Mesenchymal stem cell (in vitro differentiated cells and primary cell): ENCODE measurements around the gene S100A7A.
"Not testable (repeated sequence)": the region's sequence is repeated elsewhere in the genome, so short reads cannot be mapped to it uniquely, and the experiment has no call there.

ENCODE experiments used
- DNase-seq: peaks from one replicate; pipeline ENCODE4 v3.0.0-alpha.2; 2013
- H2AFZ ChIP-seq: one replicate; pipeline ENCODE4 v1.6.1; 2013; ENCODE audit warnings: low read depth, mild to moderate bottlenecking, control low read depth, inconsistent platforms, low read length, moderate library complexity
- H2AK5ac ChIP-seq: 2 replicates; pipeline ENCODE4 v1.6.1; 2013; ENCODE audit warnings: low read length, moderate library complexity, mild to moderate bottlenecking, inconsistent platforms; ENCODE audit not compliant: severe bottlenecking
- H2BK120ac ChIP-seq: one replicate; pipeline ENCODE4 v1.6.1; 2013; ENCODE audit warnings: low read depth, mild to moderate bottlenecking, inconsistent platforms, low read length, moderate library complexity
- H2BK12ac ChIP-seq, 2 experiments: one replicate each; pipeline ENCODE4 v1.6.1; 2013; ENCODE audit warnings: inconsistent platforms in 2 of 2, low read length in 2 of 2, mild to moderate bottlenecking in 2 of 2, moderate library complexity in 2 of 2, control low read depth in 1 of 2
- H2BK15ac ChIP-seq: one replicate; pipeline ENCODE4 v1.6.1; 2013; ENCODE audit warnings: mild to moderate bottlenecking, low read depth, inconsistent platforms; ENCODE audit not compliant: poor library complexity, severe bottlenecking
- H2BK5ac ChIP-seq: 2 replicates; pipeline ENCODE4 v1.6.1; 2013; ENCODE audit warnings: low read depth, mild to moderate bottlenecking, low read length, control low read depth, inconsistent platforms; ENCODE audit not compliant: poor library complexity, severe bottlenecking
- H3K14ac ChIP-seq, 2 experiments: one replicate each; pipeline ENCODE4 v1.6.1; 2013; ENCODE audit warnings: inconsistent platforms in 2 of 2, low read length in 2 of 2, control low read depth in 1 of 2, mild to moderate bottlenecking in 1 of 2, moderate library complexity in 1 of 2
- H3K18ac ChIP-seq, 2 experiments: one replicate each; pipeline ENCODE4 v1.6.1; 2013; ENCODE audit warnings: inconsistent platforms in 2 of 2, low read length in 2 of 2, control low read depth in 1 of 2, low read depth in 1 of 2, mild to moderate bottlenecking in 1 of 2
- H3K23ac ChIP-seq, 2 experiments: one replicate each; pipeline ENCODE4 v1.6.1; 2013; ENCODE audit warnings: inconsistent platforms in 2 of 2, low read length in 2 of 2, mild to moderate bottlenecking in 2 of 2, moderate library complexity in 2 of 2, control low read depth in 1 of 2
- H3K27ac ChIP-seq: 2 replicates; pipeline ENCODE4 v1.5.1; 2013; ENCODE audit warnings: mild to moderate bottlenecking, moderate library complexity, low read length, control low read depth, inconsistent platforms; ENCODE audit not compliant: poor library complexity, severe bottlenecking
- H3K27me3 ChIP-seq, 2 experiments: 2 replicates each; pipeline versions ENCODE4 v1.6.1 to v1.7.0; 2013; ENCODE audit warnings: low read length in 2 of 2, mild to moderate bottlenecking in 2 of 2, moderate library complexity in 2 of 2, control low read depth in 1 of 2, inconsistent platforms in 1 of 2; ENCODE audit not compliant: control insufficient read depth in 1 of 2, insufficient read depth in 1 of 2
- H3K36me3 ChIP-seq, 2 experiments: 2 replicates each; pipeline versions ENCODE4 v1.6.1 to v1.7.0; 2013; ENCODE audit warnings: low read length in 2 of 2, control low read depth in 1 of 2, inconsistent platforms in 1 of 2, low read depth in 1 of 2, mild to moderate bottlenecking in 1 of 2; ENCODE audit not compliant: insufficient read depth in 2 of 2, control insufficient read depth in 1 of 2
- H3K4ac ChIP-seq, 2 experiments: one replicate each; pipeline ENCODE4 v1.6.1; 2013; ENCODE audit warnings: inconsistent platforms in 2 of 2, low read length in 2 of 2, mild to moderate bottlenecking in 2 of 2, moderate library complexity in 2 of 2, control low read depth in 1 of 2, low read depth in 1 of 2
- H3K4me1 ChIP-seq: 2 replicates; pipeline ENCODE4 v1.6.1; 2013; ENCODE audit warnings: low read depth, low read length, control low read depth; ENCODE audit not compliant: control insufficient read depth, insufficient read depth
- H3K4me2 ChIP-seq: 2 replicates; pipeline ENCODE4 v1.6.1; 2013; ENCODE audit warnings: low read length, mild to moderate bottlenecking, inconsistent platforms; ENCODE audit not compliant: poor library complexity, severe bottlenecking
- H3K4me3 ChIP-seq, 2 experiments: 2 replicates each; pipeline versions ENCODE4 v1.5.1 to v1.7.0; 2013; ENCODE audit warnings: low read length in 2 of 2, mild to moderate bottlenecking in 2 of 2, control low read depth in 1 of 2, low read depth in 1 of 2; ENCODE audit not compliant: insufficient read depth in 1 of 2
- H3K79me1 ChIP-seq: replicated peaks from 2 replicates; pipeline ENCODE4 v1.6.1; 2013; ENCODE audit warnings: mild to moderate bottlenecking, control low read depth, low read length, inconsistent platforms; ENCODE audit not compliant: poor library complexity, severe bottlenecking
- H3K9ac ChIP-seq: 2 replicates; pipeline ENCODE4 v1.7.0; 2013; ENCODE audit warnings: mild to moderate bottlenecking, low read length, moderate library complexity
- H3K9me3 ChIP-seq: 2 replicates; pipeline ENCODE4 v1.7.0; 2013; ENCODE audit warnings: mild to moderate bottlenecking, low read length; ENCODE audit not compliant: control insufficient read depth
- H4K8ac ChIP-seq: one replicate; pipeline ENCODE4 v1.6.1; 2013; ENCODE audit warnings: inconsistent platforms, mild to moderate bottlenecking, low read length, moderate library complexity
- H4K91ac ChIP-seq: one replicate; pipeline ENCODE4 v1.6.1; 2013; ENCODE audit warnings: mild to moderate bottlenecking, low read length, inconsistent platforms
- WGBS: methylation state at CpG from one replicate; pipeline ENCODE4 v1.1.7; 2013; ENCODE audit warnings: mixed read lengths; 5-methylcytosine and 5-hydroxymethylcytosine counted together

Gene S100A7A

GRCh38 chr1:153456396-153456795 lies 40.1 kb downstream of the S100A7A start:
- H3K23ac ChIP-seq = no peak overlapping the region
- no peak overlapping the region for H2BK15ac ChIP-seq
- no peaks in the 10 kb centered on the region for H3K4me1 ChIP-seq
- DNase-seq = no peak
- H3K4me3 ChIP-seq = no peak overlapping the region
- no peak overlapping the region for H3K4me2 ChIP-seq
- peaks cover 3 to 28% of the 10 kb centered on the region in 2 experiments for H3K27me3 ChIP-seq
- H3K18ac ChIP-seq = no peak overlapping the region
- no peak overlapping the region for H2BK12ac ChIP-seq
- H2AK5ac ChIP-seq = no peak overlapping the region
- H4K91ac ChIP-seq = no peak overlapping the region
- 24% methylated on average over 1 of the region's 1 CpG for WGBS
- H3K27ac ChIP-seq = no peak overlapping the region
- no peaks in the 10 kb centered on the region for H3K9me3 ChIP-seq
- H2BK120ac ChIP-seq = no peak overlapping the region
- no peak overlapping the region for H2BK5ac ChIP-seq
- no peak overlapping the region for H2AFZ ChIP-seq
- H3K36me3 ChIP-seq = no peaks in the 10 kb centered on the region
- H3K4ac ChIP-seq = no peak overlapping the region
- H3K9ac ChIP-seq = no peak overlapping the region
- no peak overlapping the region for H3K14ac ChIP-seq
- no peaks in the 10 kb centered on the region for H3K79me1 ChIP-seq
- no peak overlapping the region for H4K8ac ChIP-seq

- Histone ChIP-seq H4K91ac (no peak overlapping the region), H3K14ac (no peak overlapping the region), H3K27me3 (peaks cover 7 to 41% of the 10 kb centered on the region in 2 experiments), H3K9me3 (no peaks in the 10 kb centered on the region), H2AFZ (no peak overlapping the region), H2BK120ac (no peak overlapping the region), H3K27ac (no peak overlapping the region), H3K36me3 (no peaks in the 10 kb centered on the region), H3K4me2 (no peak overlapping the region), H3K79me1 (no peaks in the 10 kb centered on the region), H2BK12ac (no peak overlapping the region), H3K9ac (no peak overlapping the region), H2BK5ac (no peak overlapping the region), H3K4me1 (no peaks in the 10 kb centered on the region), H2AK5ac (no peak overlapping the region), H2BK15ac (no peak overlapping the region), H3K23ac (no peak overlapping the region), H3K4me3 (no peak overlapping the region), H4K8ac (no peak overlapping the region), H3K18ac (no peak overlapping the region), H3K4ac (no peak overlapping the region)
- DNase-seq = no peak
- 76% methylated on average over 2 of the region's 2 CpGs for WGBS
Measured at GRCh38 chr1:153459655-153460054, 43.3 kb downstream of the S100A7A start.

- no peak within 1 kb of the TSS for H2AFZ ChIP-seq
- no peak within 1 kb of the TSS for H3K27ac ChIP-seq
- H3K23ac ChIP-seq = no peak within 1 kb of the TSS
- H3K18ac ChIP-seq = no peak within 1 kb of the TSS
- H2BK5ac ChIP-seq = no peak within 1 kb of the TSS
- no peak for DNase-seq
- H3K4me1 ChIP-seq = no peaks in the 10 kb centered on the region
- H2BK12ac ChIP-seq = no peak within 1 kb of the TSS
- H3K4ac ChIP-seq = no peak within 1 kb of the TSS
- H3K4me2 ChIP-seq = no peak within 1 kb of the TSS
- H2BK120ac ChIP-seq = no peak within 1 kb of the TSS
- no peaks in the 10 kb centered on the region for H3K79me1 ChIP-seq
- no peak within 1 kb of the TSS for H3K14ac ChIP-seq
- no peak within 1 kb of the TSS for H3K4me3 ChIP-seq
- no peak within 1 kb of the TSS for H3K9ac ChIP-seq
- H3K36me3 ChIP-seq = no peaks in the 10 kb centered on the region
- H2BK15ac ChIP-seq = no peak within 1 kb of the TSS
- H3K27me3 ChIP-seq = peaks cover 7 to 41% of the 10 kb centered on the region in 2 experiments
- H2AK5ac ChIP-seq = no peak within 1 kb of the TSS
- WGBS = 86% methylated on average over 4 of the region's 4 CpGs
- H4K91ac ChIP-seq = no peak within 1 kb of the TSS
- no peaks in the 10 kb centered on the region for H3K9me3 ChIP-seq
- H4K8ac ChIP-seq = no peak within 1 kb of the TSS
Measured at GRCh38 chr1:153460551-153460950, 44.2 kb downstream of the S100A7A start, which contains the start of gene S100A7. TSS of gene S100A7 (minus strand) at chr1:153460651. CDS start at chr1:153459013, 1,638 bp downstream.

GRCh38 chr1:153462741-153463140 lies 46.4 kb downstream of the S100A7A start:
- not testable (repeated sequence) for H3K23ac ChIP-seq, H2AK5ac ChIP-seq, H2AFZ ChIP-seq, H3K79me1 ChIP-seq, H2BK5ac ChIP-seq, H3K4ac ChIP-seq, H3K14ac ChIP-seq, H3K9ac ChIP-seq, H4K91ac ChIP-seq, H3K4me3 ChIP-seq, DNase-seq, H2BK12ac ChIP-seq, H3K4me1 ChIP-seq, H4K8ac ChIP-seq, H3K9me3 ChIP-seq, H2BK120ac ChIP-seq, H3K18ac ChIP-seq, H3K4me2 ChIP-seq, H2BK15ac ChIP-seq, H3K27ac ChIP-seq, H3K36me3 ChIP-seq
- peaks cover 17 to 27% of the 10 kb centered on the region in 2 experiments for H3K27me3 ChIP-seq
